Mononuclear cell (primary cell): ENCODE results near the gene ACTA1. TPM values are rescaled to one million over a fixed set of nuclear protein-coding genes. Genes with fewer than 3 reads are reported as not detected.

ENCODE experiments used
- total RNA-seq: library from RNA; depleted of rRNA; stranded (reverse); fragments of >200 nt; gene quantifications from one replicate; pipeline ENCODE4 v1.2.3, GENCODE V29; 2012

The ACTA1 gene
- total RNA-seq, 1 donor, result not detected

Other genes starting within 250 kb of the ACTA1 start
- 20.9 TPM for gene RAB4A, start 163.0 kb downstream of the ACTA1 start, total RNA-seq
- gene CCSAP, start 91.0 kb downstream of the ACTA1 start, total RNA-seq, result 21.1 TPM
- 42.0 TPM for gene NUP133, start 74.2 kb upstream of the ACTA1 start, total RNA-seq
- 12.1 TPM for gene ABCB10, start 124.6 kb upstream of the ACTA1 start, total RNA-seq
- 20.1 TPM for gene TAF5L, start 192.0 kb upstream of the ACTA1 start, total RNA-seq
- gene URB2, start 192.2 kb upstream of the ACTA1 start, total RNA-seq, result 8.2 TPM